T-helper 17 cell (primary cell): ENCODE results near the gene ANKRD33. TPM values are rescaled to one million over a fixed set of nuclear protein-coding genes. Genes with fewer than 3 reads are reported as not detected.
A peak's percentile ranks its signal among the peaks of the same experiment; 100 is the strongest.

Source experiments
- ATAC-seq: fragments of 150-1000 bp; cut with Tn5 transposase; 2 replicates; pipeline ENCODE4 v1.10.0; 2021; ENCODE audit warnings: mild to moderate bottlenecking, moderate library complexity
- DNase-seq, 3 donors: peaks; one replicate each; pipeline versions ENCODE4 v3.0.0 to v3.0.0-alpha.2; 2020 to 2021
- H3K9me3 ChIP-seq: one replicate; pipeline ENCODE4 v1.7.0; 2013; ENCODE audit warnings: low read length, mild to moderate bottlenecking; ENCODE audit not compliant: control insufficient read depth, poor library complexity, severe bottlenecking
- H3K27ac Mint-ChIP-seq: one replicate; pipeline ENCODE4 v1.8.0; 2022; ENCODE audit warnings: mild to moderate bottlenecking, moderate library complexity, mixed read lengths
- H3K27me3 Mint-ChIP-seq: one replicate; pipeline ENCODE4 v1.8.0; 2022; ENCODE audit warnings: mixed read lengths
- H3K36me3 Mint-ChIP-seq: one replicate; pipeline ENCODE4 v1.8.0; 2022; ENCODE audit warnings: low read depth, mixed read lengths
- H3K4me1 Mint-ChIP-seq: one replicate; pipeline ENCODE4 v1.8.0; 2022; ENCODE audit warnings: mild to moderate bottlenecking, mixed read lengths
- H3K4me3 Mint-ChIP-seq: one replicate; pipeline ENCODE4 v1.8.0; 2022; ENCODE audit warnings: mild to moderate bottlenecking, moderate library complexity, mixed read lengths
- total RNA-seq, 4 donors: library from RNA in 2 of 4; stranded (reverse) in 2 of 4; gene quantifications; one replicate each; pipeline ENCODE4 v1.2.3 and lab custom pipeline; 2022 to 2026

ANKRD33 gene
- total RNA-seq, 2 donors from 2014 or later: not detected

GRCh38 chr12:51915003-51915625 is 27.2 kb downstream of the ANKRD33 start:
- DNase-seq (no peak), ATAC-seq (no peak)
- Mint-ChIP-seq H3K36me3 (no peaks in the 10 kb centered on the region), H3K4me1 (no peaks in the 10 kb centered on the region), H3K27ac (no peak overlapping the region), H3K27me3 (peaks cover 18% of the 10 kb centered on the region), H3K4me3 (no peak overlapping the region)
- no peaks in the 10 kb centered on the region for H3K9me3 ChIP-seq

GRCh38 chr12:51915951-51916350 is 28.0 kb downstream of the ANKRD33 start:
- no peaks in the 10 kb centered on the region for H3K9me3 ChIP-seq
- Mint-ChIP-seq H3K4me1 (peaks cover 2% of the 10 kb centered on the region), H3K27me3 (peaks cover 17% of the 10 kb centered on the region), H3K36me3 (peaks cover 2% of the 10 kb centered on the region), H3K4me3 (no peak overlapping the region), H3K27ac (no peak overlapping the region)
- no peak for DNase-seq
- no peak for ATAC-seq

DNA sequence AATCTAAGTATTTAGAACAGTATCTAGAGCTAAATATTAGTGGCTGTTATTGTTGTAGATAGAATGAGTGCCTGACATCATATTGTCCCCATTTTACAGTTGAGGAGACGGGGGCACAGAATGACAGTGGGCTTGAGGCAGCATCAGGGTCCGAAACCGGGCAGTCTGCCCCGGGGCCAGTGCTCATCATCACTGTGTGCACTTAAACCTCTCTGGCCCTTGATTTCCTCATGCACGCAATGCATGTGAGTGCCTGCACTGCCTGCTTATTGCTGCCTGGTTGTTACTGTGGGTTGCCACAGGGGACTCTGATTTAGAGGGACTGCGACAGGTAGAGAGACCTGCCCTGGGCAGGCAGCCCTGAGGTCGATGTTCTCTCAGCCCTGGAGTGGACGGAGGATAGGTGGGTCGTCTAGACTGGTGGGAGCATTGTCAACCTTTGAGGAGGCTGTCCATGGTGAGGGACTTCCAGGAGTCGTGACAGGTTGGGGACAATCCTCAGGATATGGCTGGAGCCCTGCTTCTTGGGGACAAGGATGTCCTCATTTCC is 29.2 kb downstream of the ANKRD33 start:
- Mint-ChIP-seq H3K27ac (no peak overlapping the region), H3K27me3 (peaks cover 16% of the 10 kb centered on the region), H3K4me1 (peaks cover 2% of the 10 kb centered on the region), H3K36me3 (peaks cover 2% of the 10 kb centered on the region), H3K4me3 (no peak overlapping the region)
- ATAC-seq (no peak), DNase-seq (no peak)
- no peaks in the 10 kb centered on the region for H3K9me3 ChIP-seq

DNA sequence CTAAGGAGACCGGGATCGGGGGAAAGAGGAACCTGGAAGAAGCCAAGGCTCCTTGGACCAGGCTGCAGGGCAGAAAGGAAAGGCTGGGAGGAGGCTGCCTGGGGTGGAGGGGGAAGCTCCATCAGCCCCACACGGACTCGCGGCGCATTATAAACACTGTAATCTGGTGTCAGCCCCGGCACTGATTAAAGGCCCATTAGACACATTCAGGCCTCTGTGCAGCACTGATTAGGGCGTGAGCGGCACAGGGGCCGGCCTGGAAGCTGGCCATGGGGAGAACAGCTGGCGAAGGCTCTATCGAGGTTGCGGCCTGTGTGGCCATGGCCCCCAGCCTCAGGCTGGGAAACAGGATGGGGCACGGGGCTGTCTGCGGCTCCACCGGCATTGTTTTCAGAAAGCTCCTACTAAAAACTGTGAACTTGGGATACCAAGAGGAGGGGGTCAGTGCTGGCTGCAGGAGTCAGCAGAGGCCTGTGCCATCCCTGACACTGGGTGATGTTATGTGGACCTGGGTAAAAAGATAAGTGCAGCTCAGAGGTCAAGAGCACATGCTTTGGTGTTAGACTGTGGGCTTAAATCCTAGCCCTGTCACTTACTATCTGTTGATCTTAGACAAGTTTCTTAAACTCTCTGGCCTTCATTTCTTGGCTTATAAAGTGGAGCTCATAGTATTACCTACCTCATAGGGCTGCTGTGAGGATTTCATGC is 30.0 kb downstream of the ANKRD33 start:
- H3K4me1 Mint-ChIP-seq: peaks cover 2% of the 10 kb centered on the region
- H3K9me3 ChIP-seq: no peaks in the 10 kb centered on the region
- DNase-seq (no peak), ATAC-seq (no peak)
- H3K36me3 Mint-ChIP-seq: peaks cover 2% of the 10 kb centered on the region
- no peak overlapping the region for H3K27ac Mint-ChIP-seq
- H3K27me3 Mint-ChIP-seq: peaks cover 12% of the 10 kb centered on the region
- no peak overlapping the region for H3K4me3 Mint-ChIP-seq

DNA sequence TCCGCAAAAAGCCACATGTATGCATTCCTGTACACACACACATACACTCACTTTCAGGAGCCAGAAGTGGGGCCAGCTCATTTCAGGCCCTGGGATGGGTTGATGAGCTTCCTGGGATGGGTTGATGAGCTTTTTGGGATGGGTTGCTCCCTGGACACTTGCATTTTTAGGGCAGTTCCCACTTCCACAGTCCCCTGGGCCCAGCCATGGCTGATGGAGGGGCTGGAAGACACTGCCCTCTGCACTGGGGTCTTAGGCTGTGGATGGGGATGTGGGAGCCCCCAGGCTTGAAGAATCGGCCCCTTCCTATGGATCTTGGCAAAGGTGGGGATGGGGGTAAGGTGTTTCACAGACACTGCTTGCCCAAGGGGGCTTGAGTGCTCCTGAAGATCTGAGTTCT is 32.1 kb downstream of the ANKRD33 start:
- Mint-ChIP-seq H3K36me3 (peaks cover 2% of the 10 kb centered on the region), H3K27me3 (peaks cover 5% of the 10 kb centered on the region), H3K4me1 (peaks cover 8% of the 10 kb centered on the region), H3K4me3 (no peak overlapping the region), H3K27ac (peak overlapping the region; percentile 57)
- no peak for ATAC-seq
- no peaks in the 10 kb centered on the region for H3K9me3 ChIP-seq
- no peak for DNase-seq

DNA sequence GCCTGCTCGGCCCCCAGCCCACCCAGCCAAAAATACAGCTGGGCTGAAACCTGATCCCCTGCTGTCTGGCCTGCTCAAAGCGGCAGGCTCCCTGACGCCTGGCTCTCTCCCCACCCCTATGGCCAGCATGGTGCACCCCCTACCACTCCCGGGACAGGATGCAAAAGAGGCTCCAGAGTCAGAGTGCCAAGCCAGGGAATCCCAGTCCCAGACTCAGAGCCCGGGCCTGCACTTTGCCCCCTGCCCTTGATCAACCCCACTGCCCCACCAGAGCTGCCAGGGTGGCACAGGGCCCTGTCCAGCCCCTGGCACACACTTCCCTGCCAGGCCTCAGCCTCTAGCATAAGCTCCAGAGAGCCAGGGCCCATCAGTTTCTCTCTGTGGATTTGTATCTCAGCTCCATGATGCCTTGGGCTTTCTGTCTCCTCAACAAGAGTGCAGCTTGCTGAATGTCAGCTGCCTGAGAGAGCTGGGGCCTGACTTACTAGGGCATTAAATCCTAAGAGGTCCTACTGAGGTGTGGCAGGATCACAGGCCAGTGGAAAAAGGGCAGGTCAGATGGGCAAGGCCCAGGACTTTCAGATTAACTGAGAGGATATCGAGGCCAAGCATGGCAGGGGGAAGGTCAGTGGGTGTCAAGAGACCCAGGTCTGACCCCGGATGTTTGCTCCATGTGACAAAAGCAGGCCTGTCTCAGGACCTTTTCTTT is 33.3 kb downstream of the ANKRD33 start:
- Mint-ChIP-seq H3K4me1 (peaks cover 10% of the 10 kb centered on the region), H3K36me3 (peaks cover 2% of the 10 kb centered on the region), H3K27me3 (no peaks in the 10 kb centered on the region), H3K27ac (no peak overlapping the region), H3K4me3 (no peak overlapping the region)
- no peak for ATAC-seq
- H3K9me3 ChIP-seq: no peaks in the 10 kb centered on the region
- no peak for DNase-seq

DNA sequence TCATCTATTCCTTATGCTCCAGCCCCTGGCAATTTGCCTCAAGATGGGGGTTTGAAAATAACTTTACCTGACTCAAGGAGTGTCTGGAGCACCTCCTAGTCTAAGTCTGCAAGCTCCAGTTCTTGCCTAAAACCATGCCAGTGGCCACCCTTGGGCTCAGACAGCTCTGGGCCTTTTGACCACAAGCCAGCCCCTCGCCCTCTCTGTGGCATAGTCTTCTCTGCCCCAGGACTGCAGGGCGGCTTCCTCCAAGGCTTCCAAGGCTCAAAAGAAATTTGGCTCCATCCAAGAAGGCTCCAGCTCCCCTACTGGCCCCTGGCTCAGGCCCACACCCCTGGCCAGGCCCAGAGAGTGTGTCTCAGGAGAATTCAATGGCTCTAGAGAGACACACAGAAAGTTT is 34.2 kb downstream of the ANKRD33 start:
- Mint-ChIP-seq H3K4me1 (peaks cover 12% of the 10 kb centered on the region), H3K36me3 (peaks cover 2% of the 10 kb centered on the region), H3K27ac (peak overlapping the region; percentile 37), H3K27me3 (no peaks in the 10 kb centered on the region), H3K4me3 (no peak overlapping the region)
- no peaks in the 10 kb centered on the region for H3K9me3 ChIP-seq
- DNase-seq: no peak
- ATAC-seq: no peak

GRCh38 chr12:51922762-51923505 is 35.0 kb downstream of the ANKRD33 start:
- H3K36me3 Mint-ChIP-seq: peaks cover 2% of the 10 kb centered on the region
- DNase-seq (no peak), ATAC-seq (no peak)
- H3K27me3 Mint-ChIP-seq: no peaks in the 10 kb centered on the region
- peak overlapping the region; percentile 67 for H3K27ac Mint-ChIP-seq
- H3K4me3 Mint-ChIP-seq: no peak overlapping the region
- no peaks in the 10 kb centered on the region for H3K9me3 ChIP-seq
- peaks cover 12% of the 10 kb centered on the region for H3K4me1 Mint-ChIP-seq

- peaks cover 2% of the 10 kb centered on the region for H3K36me3 Mint-ChIP-seq
- peak overlapping the region; percentile 67 for H3K27ac Mint-ChIP-seq
- ATAC-seq (peak; percentile 90), DNase-seq (peak; percentile 27 to 59 (median 48))
- peak overlapping the region; percentile 52 for H3K4me3 Mint-ChIP-seq
- H3K9me3 ChIP-seq: no peaks in the 10 kb centered on the region
- peaks cover 12% of the 10 kb centered on the region for H3K4me1 Mint-ChIP-seq
- no peaks in the 10 kb centered on the region for H3K27me3 Mint-ChIP-seq
Observed at GRCh38 chr12:51923506-51924365, 35.8 kb downstream of the ANKRD33 start.

DNA sequence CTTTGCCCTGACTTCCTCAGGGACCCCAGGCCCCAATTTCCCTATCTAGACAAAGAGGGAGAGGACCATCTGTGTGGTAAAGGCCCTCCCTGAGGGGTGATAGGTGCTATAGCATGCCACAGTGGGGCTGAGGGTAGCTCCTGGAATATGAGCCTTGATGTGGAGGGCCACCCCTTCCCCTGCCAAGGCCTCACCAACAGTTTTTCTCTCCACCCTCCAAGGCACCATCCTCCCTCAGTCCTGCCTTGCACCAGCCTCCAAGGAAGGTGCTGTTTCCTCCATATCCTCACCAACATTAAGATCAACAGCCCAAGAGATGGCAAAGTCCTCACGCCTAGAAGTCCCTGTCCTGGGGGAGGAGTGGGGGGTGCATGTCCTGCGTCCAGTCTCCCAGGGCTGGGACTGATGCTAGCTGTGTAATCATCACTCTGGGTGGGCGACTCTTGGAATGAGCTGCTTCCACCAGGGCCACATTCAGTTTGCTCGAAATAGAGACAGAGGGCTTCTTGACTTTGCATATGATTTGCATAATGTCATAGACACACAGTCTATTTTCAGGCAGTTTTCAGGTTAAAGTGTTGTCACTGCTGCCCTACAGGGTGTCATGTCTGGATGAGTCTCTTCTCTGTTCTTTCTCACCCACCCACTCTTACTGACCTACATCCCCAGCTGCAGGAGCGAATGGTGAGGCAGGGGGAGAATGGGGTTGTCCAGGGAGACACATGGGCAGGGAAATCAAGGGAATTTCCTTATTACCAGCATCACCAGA is 36.8 kb downstream of the ANKRD33 start:
- no peak for ATAC-seq
- Mint-ChIP-seq H3K4me3 (peak overlapping the region; percentile 5), H3K27ac (no peak overlapping the region), H3K27me3 (peaks cover 7% of the 10 kb centered on the region), H3K4me1 (peaks cover 12% of the 10 kb centered on the region), H3K36me3 (peaks cover 2% of the 10 kb centered on the region)
- H3K9me3 ChIP-seq: no peaks in the 10 kb centered on the region
- no peak for DNase-seq

GRCh38 chr12:51925346-51926063 is 37.6 kb downstream of the ANKRD33 start:
- no peak for DNase-seq
- Mint-ChIP-seq H3K36me3 (no peaks in the 10 kb centered on the region), H3K27ac (no peak overlapping the region), H3K27me3 (peaks cover 7% of the 10 kb centered on the region), H3K4me1 (peaks cover 10% of the 10 kb centered on the region), H3K4me3 (peak overlapping the region; percentile 5)
- H3K9me3 ChIP-seq: no peaks in the 10 kb centered on the region
- no peak for ATAC-seq
